HepG2 (cell line): ENCODE measurements around the gene MRPL2. TPM values are rescaled to one million over a fixed set of nuclear protein-coding genes. Genes with fewer than 3 reads are reported as not detected.

Experiments used
- ATAC-seq: fragments of 200-7000 bp; cut with Tn5 transposase; 3 replicates; pipeline ENCODE4 v1.9.1; 2020; ENCODE audit warnings: mild to moderate bottlenecking, moderate library complexity
- BruUV-seq: library from RNA; stranded (reverse); fragments of 400-500 nt; replicated peaks from 2 replicates; lab custom pipeline; 2021; lab: Mats Ljungman, UMichigan
- CTCF ChIA-PET: fragments of 300-600 bp; formaldehyde crosslinking; extraction: SDS; loops from one replicate; lab custom pipeline; 2021; ENCODE audit warnings: low total read pairs, inconsistent platforms, low intra/inter-chr PET ratio; lab: Yijun Ruan, JAX
- POLR2A ChIA-PET: fragments of 350-600 bp; sonication (Branson Sonifier 250); formaldehyde crosslinking; loops from one replicate; lab custom pipeline; 2020; ENCODE audit warnings: antibody characterized with exemption, inconsistent platforms; lab: Yijun Ruan, JAX
- DNase-seq: peaks from one replicate; pipeline ENCODE4 v3.0.0-alpha.2; 2015; ENCODE audit warnings: low spot score
- FAIRE-seq: peaks from 3 replicates; lab custom pipeline; 2011; peaks lifted over from hg19 to GRCh38; lab: Jason Lieb, UNC
- H2AFZ ChIP-seq: one replicate; pipeline ENCODE4 v1.6.1; 2011; ENCODE audit warnings: low read length, inconsistent platforms
- H3K27ac ChIP-seq: fragments of 300-600 bp; 3 replicates; pipeline ENCODE4 v1.8.0; 2011; ENCODE audit warnings: mixed run types, mild to moderate bottlenecking, mixed read lengths, low read length, inconsistent platforms; ENCODE audit not compliant: insufficient read depth; ENCODE audit errors: extremely low read length
- H3K27me3 ChIP-seq, 2 experiments: fragments of 200-600 bp in 1 of 2; 2 replicates in 1 of 2; 3 replicates in 1 of 2; pipeline versions ENCODE4 v1.6.0 to v1.8.0; 2011; ENCODE audit warnings: low read length in 2 of 2, mild to moderate bottlenecking in 2 of 2, moderate library complexity in 2 of 2, inconsistent platforms in 1 of 2; ENCODE audit not compliant: insufficient read depth in 2 of 2, control insufficient read depth in 1 of 2
- H3K36me3 ChIP-seq, 2 experiments: fragments of 200-600 bp in 1 of 2; replicated peaks in 1 of 2; 2 replicates in 1 of 2; 3 replicates in 1 of 2; pipeline versions ENCODE4 v1.5.1 to v1.8.0; 2011; ENCODE audit warnings: low read length in 2 of 2, inconsistent platforms in 1 of 2; ENCODE audit not compliant: insufficient read depth in 2 of 2, control insufficient read depth in 1 of 2
- H3K4me1 ChIP-seq: 2 replicates; pipeline ENCODE4 v1.5.1; 2012; ENCODE audit warnings: low read length, inconsistent platforms; ENCODE audit not compliant: insufficient read depth
- H3K4me2 ChIP-seq: 2 replicates; pipeline ENCODE4 v1.6.0; 2011; ENCODE audit warnings: low read depth, low read length, inconsistent platforms
- H3K4me3 ChIP-seq, 3 experiments: fragments of 200-600 bp in 1 of 3; sonication (generic), shearing (Covaris generic) in 1 of 3; replicated peaks in 1 of 3; 2 replicates each; pipeline ENCODE4 v1.5.1; 2011 to 2016; ENCODE audit warnings: low read length in 3 of 3, inconsistent platforms in 2 of 3, low read depth in 2 of 3, mild to moderate bottlenecking in 2 of 3, control low read depth in 1 of 3, mixed read lengths in 1 of 3; ENCODE audit not compliant: insufficient read depth in 1 of 3
- H3K79me2 ChIP-seq: one replicate; pipeline ENCODE4 v1.6.1; 2011; ENCODE audit warnings: low read length, inconsistent platforms; ENCODE audit not compliant: insufficient read depth
- H3K9ac ChIP-seq: 2 replicates; pipeline ENCODE4 v1.6.0; 2011; ENCODE audit warnings: mild to moderate bottlenecking, low read depth, low read length, inconsistent platforms; ENCODE audit not compliant: insufficient read depth
- H3K9me3 ChIP-seq: 2 replicates; pipeline ENCODE4 v1.5.1; 2012; ENCODE audit warnings: mild to moderate bottlenecking, low read length
- H4K20me1 ChIP-seq: 2 replicates; pipeline ENCODE4 v1.6.0; 2011; ENCODE audit warnings: inconsistent platforms, mild to moderate bottlenecking, low read length, moderate library complexity; ENCODE audit not compliant: insufficient read depth
- DNMT3B ChIP-seq: conservative IDR thresholded peaks from 2 replicates; pipeline ENCODE4 v1.6.1; 2016; ENCODE audit warnings: missing biosample characterization, control low read depth
- FOSL2 ChIP-seq: sonication (generic); formaldehyde crosslinking; IDR thresholded peaks from 2 replicates; pipeline ENCODE4 v1.4.0; 2020; ENCODE audit warnings: missing genetic modification reagents
- GLMP ChIP-seq: sonication (generic); formaldehyde crosslinking; IDR thresholded peaks from 2 replicates; pipeline ENCODE4 v1.9.0; 2021; ENCODE audit warnings: missing genetic modification reagents, mild to moderate bottlenecking, borderline replicate concordance
- PAXIP1 ChIP-seq: sonication (generic); formaldehyde crosslinking; conservative IDR thresholded peaks from 2 replicates; pipeline ENCODE4 v1.4.0; 2020; ENCODE audit warnings: mild to moderate bottlenecking, missing genetic modification reagents, moderate library complexity
- RBFOX2 ChIP-seq: fragments of 200-400 bp; formaldehyde crosslinking; IDR thresholded peaks from 2 replicates; pipeline ENCODE4 v1.6.1; 2017; ENCODE audit warnings: low read depth, mild to moderate bottlenecking, low read length
- ZBTB44 ChIP-seq: sonication (generic); formaldehyde crosslinking; IDR thresholded peaks from 2 replicates; pipeline ENCODE4 v1.4.0; 2020; ENCODE audit warnings: missing genetic modification reagents
- ZNF274 ChIP-seq: sonication (generic); formaldehyde crosslinking; IDR thresholded peaks from 2 replicates; pipeline ENCODE4 v1.5.1; 2020; ENCODE audit warnings: mild to moderate bottlenecking, missing genetic modification reagents
- ZNF333 ChIP-seq: sonication (generic); formaldehyde crosslinking; IDR thresholded peaks from 2 replicates; pipeline ENCODE4 v1.4.0; 2020; ENCODE audit warnings: mild to moderate bottlenecking, missing genetic modification reagents, borderline replicate concordance
- ZNF605 ChIP-seq: sonication (generic); formaldehyde crosslinking; IDR thresholded peaks from 2 replicates; pipeline ENCODE4 v1.8.0; 2022; ENCODE audit warnings: mild to moderate bottlenecking, missing genetic modification reagents
- ZNF652 ChIP-seq: IDR thresholded peaks from 2 replicates; pipeline ENCODE4 v1.6.1; 2016; ENCODE audit warnings: low read depth, borderline replicate concordance
- ZNF678 ChIP-seq: sonication (generic); formaldehyde crosslinking; IDR thresholded peaks from 2 replicates; pipeline ENCODE4 v1.4.0; 2020; ENCODE audit warnings: mild to moderate bottlenecking, missing genetic modification reagents
- ZNF691 ChIP-seq: sonication (generic); formaldehyde crosslinking; IDR thresholded peaks from 2 replicates; pipeline ENCODE4 v1.4.0; 2020; ENCODE audit warnings: missing genetic modification reagents, low read depth, mild to moderate bottlenecking, borderline replicate concordance
- ZSCAN22 ChIP-seq: sonication (generic); formaldehyde crosslinking; IDR thresholded peaks from 2 replicates; pipeline ENCODE4 v1.4.0; 2020; ENCODE audit warnings: mild to moderate bottlenecking, missing genetic modification reagents
- WGBS: methylation state at CpG from one replicate; pipeline ENCODE4 v1.1.6; 2017; ENCODE audit warnings: low lambda C conversion rate; 5-methylcytosine and 5-hydroxymethylcytosine counted together
- in situ Hi-C: cut with HindIII; loops from 2 replicates; pipeline ENCODE4 v1.10.0; 2017; ENCODE audit warnings: low pct_unique_long_range_greater_than_20kb; ENCODE audit not compliant: extremely low pct_ligation_motif_present
- intact Hi-C: fragments of 100-400 bp; cut with micrococcal nuclease; formaldehyde crosslinking; loops from one replicate; pipeline ENCODE4 v1.10.0; 2022; ENCODE audit not compliant: unreplicated experiment
- polyA plus RNA-seq, 8 experiments: library from polyadenylated mRNA; depleted of rRNA in 3 of 8; stranded (reverse) in 7 of 8; unstranded in 1 of 8; fragments of >200 nt; fragmentation: Illumina TruSeq in 4 of 8; extraction: Trizol in 4 of 8; gene quantifications; 2 replicates each; pipeline versions ENCODE4 v1.2.1 to v1.2.3, GENCODE V29; 2011 to 2016; ENCODE audit warnings: low read depth in 4 of 8, missing spikeins in 1 of 8, mixed read lengths in 1 of 8; ENCODE audit not compliant: insufficient read depth in 1 of 8
- total RNA-seq, 5 experiments: library from RNA; depleted of rRNA; stranded (reverse); fragments of >200 nt; fragmentation: Illumina TruSeq; extraction: Trizol; gene quantifications; 2 replicates each; pipeline ENCODE4 v1.2.3, GENCODE V29; 2016; ENCODE audit warnings: low read depth in 1 of 5

MRPL2 gene
- total and polyA plus RNA-seq, 2 of the 13 experiments (the other 11 are each of a cell fraction or from before 2014, with no cell fraction given) = 56.8 to 65.6 TPM

GRCh38 chr6:43061861-43062260 is 2.6 kb upstream of the MRPL2 start:
- Histone ChIP-seq H2AFZ (no peak overlapping the region), H3K9me3 (no peaks in the 10 kb centered on the region), H3K4me3 (peak overlapping the region in 2 of 3 experiments; percentile 74 to 99; a peak in 2 of 6 replicates), H4K20me1 (no peaks in the 10 kb centered on the region), H3K4me2 (peak overlapping the region; percentile 90), H3K4me1 (peaks cover 33% of the 10 kb centered on the region), H3K9ac (peak overlapping the region; percentile 83), H3K36me3 (peaks cover 4 to 46% of the 10 kb centered on the region in 2 experiments), H3K79me2 (peaks cover 35% of the 10 kb centered on the region), H3K27ac (no peak overlapping the region), H3K27me3 (no peaks in the 10 kb centered on the region; a peak in 1 of 5 replicates)
- ChIA-PET POLR2A (interaction anchor here (2.1 to 3.3 kb wide), 8 partner anchors 10 to 82 kb away, joined by 12 to 103 read pairs (median 36); partner anchors contain the start of genes KLHDC3, MEA1, PTK7 and RRP36), CTCF (no interaction called here)
- in situ Hi-C loops = no loop called here
- no peak for FAIRE-seq
- intact Hi-C loops = loop anchor here (2.0 kb wide), 1 partner anchor 47 kb away; the partner anchor contains the start of gene KLHDC3
- no peak for ATAC-seq
- TF ChIP-seq FOSL2 (CRISPR knock-in tag) = 0 out of 2 replicates have a peak, but pooled peaks have one; percentile 12
- TF ChIP-seq GLMP = no peak
- TF ChIP-seq ZNF274 (CRISPR knock-in tag) = no peak
- no peak for TF ChIP-seq ZBTB44 (CRISPR knock-in tag)
- TF ChIP-seq PAXIP1 = no peak
- no peak for TF ChIP-seq ZNF605 (CRISPR knock-in tag)
- TF ChIP-seq RBFOX2 = 0 out of 2 replicates have a peak, but pooled peaks have one; percentile 4
- TF ChIP-seq ZSCAN22 = no peak
- no peak for TF ChIP-seq ZNF652 (CRISPR knock-in tag)
- TF ChIP-seq ZNF678 (CRISPR knock-in tag) = no peak
- TF ChIP-seq DNMT3B (CRISPR knock-in tag) = no peak
- no peak for TF ChIP-seq ZNF691 (CRISPR knock-in tag)
- no peak for TF ChIP-seq ZNF333 (CRISPR knock-in tag)
- no TSS peak for BruUV-seq
- DNase-seq = no peak
- WGBS = 60% methylated on average over 2 of the region's 2 CpGs
